ENCODE results near the gene WNT2B. TPM values are rescaled to one million over a fixed set of nuclear protein-coding genes. Genes with fewer than 3 reads are reported as not detected.

Gene WNT2B
- total and polyA plus RNA-seq, 2 of the 8 experiments (the other 6 are each of a cell fraction or from before 2014, with no cell fraction given), result 0.33 to 2.0 TPM

- Histone ChIP-seq H3K56ac (replicated peaks; ENCODE audit: insufficient read length, low read depth, low read length) (no peak overlapping the region), H3K18ac (ENCODE audit: extremely low read depth, low read length) (no peak overlapping the region), H3K9ac (replicated peaks in 1 of 4; ENCODE audit: extremely low read depth in 1 of 4, low read depth in 3 of 4, low read length in 3 of 4) (no peak overlapping the region), H2BK20ac (ENCODE audit: low read length) (no peak overlapping the region), H3K27me3 (replicated peaks in 1 of 4; ENCODE audit: control insufficient read depth in 3 of 4, extremely low read depth in 1 of 4, insufficient read depth in 3 of 4, low read length in 3 of 4) (no peaks in the 10 kb centered on the region), H3K79me1 (ENCODE audit: low read depth, low read length) (no peaks in the 10 kb centered on the region), H2AK5ac (ENCODE audit: low read depth, low read length) (no peak overlapping the region), H4K5ac (ENCODE audit: insufficient read length, low read depth, low read length) (no peak overlapping the region), H3K4me1 (replicated peaks in 1 of 4; ENCODE audit: control insufficient read depth in 3 of 4, insufficient read depth in 4 of 4, low read length in 3 of 4) (no peaks in the 10 kb centered on the region), H3K23ac (ENCODE audit: insufficient read length) (no peak overlapping the region), H3K14ac (ENCODE audit: insufficient read length) (no peak overlapping the region), H2AFZ (ENCODE audit: low read length) (no peak overlapping the region), H3K4ac (replicated peaks; ENCODE audit: insufficient read length, low read depth, low read length) (no peak overlapping the region), H2BK120ac (replicated peaks; ENCODE audit: low read depth, low read length) (no peak overlapping the region), H3K4me2 (ENCODE audit: insufficient read depth in 1 of 2, low read depth in 2 of 2, low read length in 2 of 2) (no peak overlapping the region), H3K9me3 (ENCODE audit: insufficient read depth in 2 of 2, low read depth in 1 of 2, low read length in 1 of 2) (no peaks in the 10 kb centered on the region), H2BK15ac (ENCODE audit: low read length) (no peak overlapping the region), H3K23me2 (ENCODE audit: low read depth, low read length) (no peaks in the 10 kb centered on the region), H2BK5ac (ENCODE audit: low read depth, low read length) (no peak overlapping the region), H4K20me1 (replicated peaks in 1 of 2; ENCODE audit: control insufficient read depth in 1 of 2, insufficient read depth in 2 of 2, low read length in 2 of 2) (no peaks in the 10 kb centered on the region), H4K8ac (ENCODE audit: extremely low read depth, insufficient read depth, low read length) (no peak overlapping the region), H3K36me3 (ENCODE audit: control insufficient read depth in 2 of 4, insufficient read depth in 4 of 4, low read length in 3 of 4) (peaks cover 0 to 29% (median 11%) of the 10 kb centered on the region in 4 experiments; a peak in 5 of 8 replicates), H3K79me2 (ENCODE audit: control insufficient read depth in 1 of 2, insufficient read depth in 2 of 2, low read length in 2 of 2) (no peaks in the 10 kb centered on the region), H3K27ac (ENCODE audit: low read depth, low read length) (no peak overlapping the region), H2BK12ac (ENCODE audit: low read depth, low read length) (no peak overlapping the region), H4K91ac (replicated peaks; ENCODE audit: insufficient read length, low read length) (no peak overlapping the region), H3K4me3 (ENCODE audit: extremely low read depth in 1 of 4, insufficient read depth in 2 of 4, low read depth in 3 of 4, low read length in 4 of 4) (no peak overlapping the region)
- FAIRE-seq (no peak), DNase-seq (ENCODE audit: low read depth in 1 of 2, low spot score in 2 of 2) (no peak)
- TF ChIP-seq TAF7 (optimal IDR thresholded peaks at IDR 0.05; ENCODE audit: borderline replicate concordance, low read depth, low read length) (no peak), CBX8 (IDR thresholded peaks at IDR 0.05; ENCODE audit: borderline replicate concordance, low read depth, low read length) (no peak), ATF3 (IDR thresholded peaks at IDR 0.05; ENCODE audit: insufficient read depth, low read depth, low read length) (no peak), CHD1 (IDR thresholded peaks at IDR 0.05; ENCODE audit: low read depth, low read length) (no peak), CHD2 (IDR thresholded peaks at IDR 0.05; ENCODE audit: low read length) (no peak), CBX5 (IDR thresholded peaks at IDR 0.05; ENCODE audit: low read depth, low read length) (no peak), GTF2F1 (IDR thresholded peaks at IDR 0.05; ENCODE audit: borderline replicate concordance, low read depth, low read length) (no peak), SP2 (IDR thresholded peaks at IDR 0.05; ENCODE audit: low read length) (no peak), KDM5A (IDR thresholded peaks at IDR 0.05; ENCODE audit: low read length) (no peak), RFX5 (IDR thresholded peaks at IDR 0.05; ENCODE audit: borderline replicate concordance, low read depth, low read length) (no peak)
- 87% methylated on average over 3 of the region's 3 CpGs; no CpG with 5 or more reads in 1 of the 2 experiments for WGBS, 2 experiments (ENCODE audit: extremely low coverage in 1 of 2, insufficient coverage in 1 of 2, insufficient read length in 1 of 2, insufficient replicate concordance in 2 of 2, low coverage in 1 of 2, low lambda C conversion rate in 2 of 2, missing lambda C conversion rate in 1 of 2)
- POLR2A ChIA-PET (ENCODE audit: partially characterized antibody), result no interaction called here
- CTCF ChIA-PET (ENCODE audit: partially characterized antibody), result interaction anchor here (0.8 kb wide), 1 partner anchor 48 kb away, joined by 3 read pairs; no protein-coding TSS in a partner anchor
These were observed 67.5 kb downstream of the WNT2B start for GRCh38 chr1:112576240-112576639.
